Loucy (cell line): ENCODE measurements around the gene PTPRT.

Experiments
- CTCF ChIP-seq: fragments of 200-600 bp; sonication (generic); conservative IDR thresholded peaks from 2 replicates; pipeline ENCODE4 v1.5.1; 2014; ENCODE audit warnings: mild to moderate bottlenecking, antibody characterized with exemption, low read length
- EZH2phosphoT487 ChIP-seq: fragments of 200-600 bp; IDR thresholded peaks from 2 replicates; pipeline ENCODE4 v1.6.1; 2018; ENCODE audit warnings: antibody characterized with exemption, mild to moderate bottlenecking, moderate library complexity, borderline replicate concordance

DNA sequence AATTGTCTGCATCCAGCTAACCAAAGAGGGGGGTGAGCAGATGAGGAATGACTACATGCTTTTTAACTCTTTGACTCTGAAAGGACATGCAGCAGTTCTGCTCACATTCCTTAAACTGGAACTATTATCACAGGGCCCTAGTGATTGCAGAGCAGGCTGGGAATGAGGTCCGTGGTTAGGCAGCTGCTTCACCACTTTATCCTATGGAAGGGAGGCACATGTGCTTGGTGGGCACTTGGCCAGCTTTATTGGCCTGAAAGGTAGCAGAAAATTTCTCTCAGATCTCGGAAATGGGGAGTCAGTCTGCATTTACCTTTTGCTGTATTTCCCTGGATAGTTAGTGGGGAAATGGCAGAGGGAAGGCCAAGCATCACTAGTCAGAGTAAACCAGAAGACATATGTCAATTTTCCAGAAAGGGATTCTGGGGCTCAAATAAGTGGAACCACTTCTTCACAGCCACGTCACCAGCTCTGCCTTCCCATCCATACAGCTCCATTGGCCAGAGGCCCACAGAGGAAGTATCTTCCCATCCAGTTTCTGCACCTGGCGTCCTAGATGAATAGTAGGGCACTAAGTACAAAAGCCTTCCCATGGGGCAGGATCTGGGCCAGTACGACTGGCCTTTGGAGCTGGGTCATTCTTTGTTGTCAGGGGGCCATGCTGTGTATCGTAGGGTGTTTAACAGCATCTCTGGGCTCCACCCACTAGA lies 444.8 kb downstream of the PTPRT start:
- TF ChIP-seq CTCF: no peak
- TF ChIP-seq EZH2phosphoT487: no peak
